ENCODE measurements around the gene RNPS1. TPM values are rescaled to one million over a fixed set of nuclear protein-coding genes. Genes with fewer than 3 reads are reported as not detected.

RNPS1 gene
- total RNA-seq, 1 donor from 2014 or later, result 231 TPM

GRCh38 chr16:2233046-2233775, 34.7 kb downstream of the RNPS1 start:
- TF ChIP-seq CTCF (conservative IDR thresholded peaks at IDR 0.05; ENCODE audit: low read depth, low read length), result no peak
- DNase-seq (ENCODE audit: low read depth), result no peak
- no peak overlapping the region for H3K4me3 ChIP-seq (ENCODE audit: low read depth, low read length)

- DNase-seq (ENCODE audit: low read depth), result no peak
- no peak overlapping the region for H3K4me3 ChIP-seq (ENCODE audit: low read depth, low read length)
- TF ChIP-seq CTCF (conservative IDR thresholded peaks at IDR 0.05; ENCODE audit: low read depth, low read length), result no peak
Observed at GRCh38 chr16:2232094-2232990, 35.6 kb downstream of the RNPS1 start.

- TF ChIP-seq CTCF (conservative IDR thresholded peaks at IDR 0.05; ENCODE audit: low read depth, low read length), result no peak
- DNase-seq (ENCODE audit: low read depth), result no peak
- H3K4me3 ChIP-seq (ENCODE audit: low read depth, low read length), result no peak overlapping the region
Observed at GRCh38 chr16:2231016-2231931, 36.7 kb downstream of the RNPS1 start.

GRCh38 chr16:2230376-2230775, 37.5 kb downstream of the RNPS1 start:
- H3K4me3 ChIP-seq (ENCODE audit: low read depth, low read length), result no peak overlapping the region
- TF ChIP-seq CTCF (conservative IDR thresholded peaks at IDR 0.05; ENCODE audit: low read depth, low read length), result no peak
- DNase-seq (ENCODE audit: low read depth), result no peak

GRCh38 chr16:2229632-2230250, 38.2 kb downstream of the RNPS1 start:
- DNase-seq (ENCODE audit: low read depth), result no peak
- no peak overlapping the region for H3K4me3 ChIP-seq (ENCODE audit: low read depth, low read length)
- TF ChIP-seq CTCF (conservative IDR thresholded peaks at IDR 0.05; ENCODE audit: low read depth, low read length), result no peak

GRCh38 chr16:2229091-2229490, 38.8 kb downstream of the RNPS1 start:
- DNase-seq (ENCODE audit: low read depth), result no peak
- no peak for TF ChIP-seq CTCF (conservative IDR thresholded peaks at IDR 0.05; ENCODE audit: low read depth, low read length)
- no peak overlapping the region for H3K4me3 ChIP-seq (ENCODE audit: low read depth, low read length)

Measured in epithelial cell of proximal tubule (primary cell).